22Rv1 (cell line): Measurements from ENCODE around the gene PRKCB.

Experiments
- H3K27ac ChIP-seq: fragments of 450-650 bp; 2 replicates; pipeline ENCODE4 v1.5.1; 2017
- CTCF ChIP-seq: fragments of 450-650 bp; IDR thresholded peaks from 2 replicates; pipeline ENCODE4 v1.5.1; 2017; ENCODE audit warnings: mild to moderate bottlenecking
- ZFX ChIP-seq: fragments of 450-650 bp; IDR thresholded peaks from 2 replicates; pipeline ENCODE4 v1.6.1; 2017; ENCODE audit warnings: antibody characterized with exemption, borderline replicate concordance

Gene PRKCB

GRCh38 chr16:23857881-23858269 is 22.1 kb downstream of the PRKCB start:
- no peak for TF ChIP-seq ZFX
- TF ChIP-seq CTCF: no peak
- H3K27ac ChIP-seq: no peak overlapping the region

GRCh38 chr16:23858542-23858941 is 22.8 kb downstream of the PRKCB start:
- TF ChIP-seq CTCF (no peak), ZFX (no peak)
- no peak overlapping the region for H3K27ac ChIP-seq

- TF ChIP-seq ZFX: no peak
- H3K27ac ChIP-seq: no peak overlapping the region
Observed at GRCh38 chr16:23859713-23860269, 24.0 kb downstream of the PRKCB start.

- H3K27ac ChIP-seq: no peak overlapping the region
- TF ChIP-seq ZFX (no peak), CTCF (no peak)
Observed at GRCh38 chr16:23861874-23862273, 26.1 kb downstream of the PRKCB start.

- no peak overlapping the region for H3K27ac ChIP-seq
- TF ChIP-seq CTCF: no peak
- no peak for TF ChIP-seq ZFX
Observed at GRCh38 chr16:23862556-23862955, 26.8 kb downstream of the PRKCB start.

- no peak for TF ChIP-seq ZFX
- TF ChIP-seq CTCF: no peak
- H3K27ac ChIP-seq: no peak overlapping the region
Observed at GRCh38 chr16:23863511-23864422, 28.0 kb downstream of the PRKCB start.

- H3K27ac ChIP-seq: no peak overlapping the region
- TF ChIP-seq CTCF: no peak
- TF ChIP-seq ZFX: no peak
Observed at GRCh38 chr16:23865853-23866252, 30.1 kb downstream of the PRKCB start.
